HUES64 (cell line): Measurements from ENCODE around the gene MAPK8IP1.

ENCODE experiments used
- H3K27ac ChIP-seq: 2 replicates; pipeline ENCODE4 v1.7.0; 2013; ENCODE audit warnings: low read depth, low read length, inconsistent platforms
- H3K27me3 ChIP-seq: 2 replicates; pipeline ENCODE4 v1.6.1; 2013; ENCODE audit warnings: mild to moderate bottlenecking, low read length; ENCODE audit not compliant: insufficient read depth
- H3K36me3 ChIP-seq: 2 replicates; pipeline ENCODE4 v1.6.1; 2013; ENCODE audit warnings: mild to moderate bottlenecking, low read length; ENCODE audit not compliant: insufficient read depth
- H3K4me1 ChIP-seq: 2 replicates; pipeline ENCODE4 v1.6.1; 2013; ENCODE audit warnings: mild to moderate bottlenecking, low read length, moderate library complexity; ENCODE audit not compliant: insufficient read depth
- H3K4me3 ChIP-seq: 2 replicates; pipeline ENCODE4 v1.5.1; 2013; ENCODE audit warnings: mild to moderate bottlenecking, low read length, moderate library complexity
- H3K9ac ChIP-seq: 2 replicates; pipeline ENCODE4 v1.6.1; 2013; ENCODE audit warnings: mild to moderate bottlenecking, low read depth, low read length
- H3K9me3 ChIP-seq: 2 replicates; pipeline ENCODE4 v1.6.1; 2013; ENCODE audit warnings: low read depth, low read length; ENCODE audit not compliant: insufficient read depth
- WGBS: fragments of 150-250, 120-280 bp; methylation state at CpG from one replicate; pipeline ENCODE4 v1.1.7; 2013; ENCODE audit warnings: missing lambda C conversion rate; 5-methylcytosine and 5-hydroxymethylcytosine counted together

Gene MAPK8IP1

GRCh38 chr11:45851228-45851627, 34.2 kb upstream of the MAPK8IP1 start:
- Histone ChIP-seq H3K9me3 (no peaks in the 10 kb centered on the region), H3K4me3 (no peak overlapping the region), H3K27me3 (peaks cover 10% of the 10 kb centered on the region), H3K9ac (no peak overlapping the region), H3K27ac (no peak overlapping the region), H3K36me3 (no peaks in the 10 kb centered on the region), H3K4me1 (peaks cover 38% of the 10 kb centered on the region)
- 94% methylated on average over 2 of the region's 2 CpGs for WGBS

- Histone ChIP-seq H3K36me3 (0 out of 2 replicates have a peak, but pooled peaks cover 4% of the 10 kb centered on the region), H3K4me1 (peaks cover 35% of the 10 kb centered on the region), H3K27ac (no peak overlapping the region), H3K9ac (no peak overlapping the region), H3K4me3 (no peak overlapping the region), H3K9me3 (no peaks in the 10 kb centered on the region), H3K27me3 (peaks cover 3% of the 10 kb centered on the region; the same call in 1 of the 2 replicates)
- WGBS: 10% methylated on average over 4 of the region's 4 CpGs
Measured at GRCh38 chr11:45852018-45852711, 33.3 kb upstream of the MAPK8IP1 start.

GRCh38 chr11:45852712-45853101, 32.7 kb upstream of the MAPK8IP1 start:
- Histone ChIP-seq H3K27ac (no peak overlapping the region), H3K9ac (no peak overlapping the region), H3K4me1 (peaks cover 35% of the 10 kb centered on the region), H3K27me3 (peaks cover 3% of the 10 kb centered on the region; the same call in 1 of the 2 replicates), H3K4me3 (no peak overlapping the region), H3K9me3 (no peaks in the 10 kb centered on the region), H3K36me3 (0 out of 2 replicates have a peak, but pooled peaks cover 5% of the 10 kb centered on the region)
- WGBS: 16% methylated on average over 1 of the region's 1 CpG

- no peaks in the 10 kb centered on the region for H3K9me3 ChIP-seq
- H3K9ac ChIP-seq: no peak overlapping the region
- H3K36me3 ChIP-seq: 0 out of 2 replicates have a peak, but pooled peaks cover 5% of the 10 kb centered on the region
- H3K4me1 ChIP-seq: peaks cover 34% of the 10 kb centered on the region
- no peak overlapping the region for H3K27ac ChIP-seq
- peaks cover 3% of the 10 kb centered on the region; the same call in 1 of the 2 replicates for H3K27me3 ChIP-seq
- H3K4me3 ChIP-seq: no peak overlapping the region
- 85% methylated on average over 7 of the region's 7 CpGs for WGBS
Measured at GRCh38 chr11:45853332-45854219, 31.9 kb upstream of the MAPK8IP1 start.

GRCh38 chr11:45855308-45855707, 30.1 kb upstream of the MAPK8IP1 start:
- WGBS: 60% methylated on average over 5 of the region's 5 CpGs
- Histone ChIP-seq H3K27me3 (no peaks in the 10 kb centered on the region), H3K9me3 (no peaks in the 10 kb centered on the region), H3K36me3 (peaks cover 8% of the 10 kb centered on the region; the same call in 1 of the 2 replicates), H3K27ac (peak overlapping the region; percentile 7; the same call in 1 of the 2 replicates), H3K4me1 (peaks cover 37% of the 10 kb centered on the region), H3K9ac (no peak overlapping the region), H3K4me3 (no peak overlapping the region)

- H3K9me3 ChIP-seq: no peaks in the 10 kb centered on the region
- no peak overlapping the region for H3K4me3 ChIP-seq
- peaks cover 37% of the 10 kb centered on the region for H3K4me1 ChIP-seq
- WGBS: 93% methylated on average over 6 of the region's 6 CpGs
- no peak overlapping the region for H3K27ac ChIP-seq
- H3K27me3 ChIP-seq: no peaks in the 10 kb centered on the region
- no peak overlapping the region for H3K9ac ChIP-seq
- H3K36me3 ChIP-seq: peaks cover 15% of the 10 kb centered on the region
Measured at GRCh38 chr11:45856044-45856468, 29.4 kb upstream of the MAPK8IP1 start.

- H3K27me3 ChIP-seq: no peaks in the 10 kb centered on the region
- H3K36me3 ChIP-seq: peaks cover 33% of the 10 kb centered on the region
- no peaks in the 10 kb centered on the region for H3K9me3 ChIP-seq
- H3K9ac ChIP-seq: no peak overlapping the region
- no peak overlapping the region for H3K4me3 ChIP-seq
- H3K4me1 ChIP-seq: peaks cover 27% of the 10 kb centered on the region
- no peak overlapping the region for H3K27ac ChIP-seq
- 82% methylated on average over 2 of the region's 2 CpGs for WGBS
Measured at GRCh38 chr11:45857961-45858474, 27.4 kb upstream of the MAPK8IP1 start.

- H3K36me3 ChIP-seq: peaks cover 42% of the 10 kb centered on the region
- H3K4me1 ChIP-seq: peaks cover 18% of the 10 kb centered on the region
- 85% methylated on average over 5 of the region's 5 CpGs for WGBS
- H3K27me3 ChIP-seq: no peaks in the 10 kb centered on the region
- H3K9ac ChIP-seq: no peak overlapping the region
- H3K9me3 ChIP-seq: no peaks in the 10 kb centered on the region
- no peak overlapping the region for H3K27ac ChIP-seq
- no peak overlapping the region for H3K4me3 ChIP-seq
Measured at GRCh38 chr11:45858751-45859398, 26.6 kb upstream of the MAPK8IP1 start.

- WGBS: 41% methylated on average over 12 of the region's 12 CpGs
- H3K4me3 ChIP-seq: no peak overlapping the region
Measured at GRCh38 chr11:45859661-45860140, 25.8 kb upstream of the MAPK8IP1 start.

GRCh38 chr11:45860348-45860747, 25.1 kb upstream of the MAPK8IP1 start:
- H3K9me3 ChIP-seq: no peaks in the 10 kb centered on the region
- H3K4me1 ChIP-seq: peaks cover 10% of the 10 kb centered on the region; the same call in 1 of the 2 replicates
- no peaks in the 10 kb centered on the region for H3K27me3 ChIP-seq
- no peak overlapping the region for H3K9ac ChIP-seq
- H3K4me3 ChIP-seq: no peak overlapping the region
- 97% methylated on average over 5 of the region's 5 CpGs for WGBS
- H3K36me3 ChIP-seq: peaks cover 47% of the 10 kb centered on the region
- no peak overlapping the region for H3K27ac ChIP-seq

More at GRCh38 chr11:45859661-45860140, 25.8 kb upstream of the MAPK8IP1 start:
- Histone ChIP-seq H3K4me1 (peaks cover 16% of the 10 kb centered on the region), H3K36me3 (peaks cover 47% of the 10 kb centered on the region), H3K27me3 (no peaks in the 10 kb centered on the region), H3K9me3 (no peaks in the 10 kb centered on the region), H3K27ac (no peak overlapping the region), H3K9ac (no peak overlapping the region)
